RWPE2 (cell line): ENCODE measurements around the gene APBA3.
A peak's percentile ranks its signal among the peaks of the same experiment; 100 is the strongest.
"Not testable (repeated sequence)": the region's sequence is repeated elsewhere in the genome, so short reads cannot be mapped to it uniquely, and the experiment has no call there.

ENCODE experiments used
- ATAC-seq: fragments of 200-7000 bp; cut with Tn5 transposase; 3 replicates; pipeline ENCODE4 v1.9.1; 2021; ENCODE audit warnings: low read depth
- DNase-seq: peaks from one replicate; pipeline ENCODE4 v3.0.0-alpha.2; 2020; ENCODE audit warnings: low spot score
- H3K27ac ChIP-seq: fragments of 450-650 bp; 2 replicates; pipeline ENCODE4 v1.5.1; 2017; ENCODE audit warnings: mild to moderate bottlenecking; ENCODE audit not compliant: poor library complexity, severe bottlenecking
- H3K27me3 ChIP-seq: fragments of 250-450 bp; sonication (Bioruptor Pico); 2 replicates; pipeline ENCODE4 v1.5.1; 2021; ENCODE audit warnings: mild to moderate bottlenecking, moderate library complexity; ENCODE audit not compliant: insufficient read depth, poor library complexity, severe bottlenecking
- H3K36me3 ChIP-seq: fragments of 250-450 bp; sonication (Bioruptor Pico); 2 replicates; pipeline ENCODE4 v1.5.1; 2020; ENCODE audit warnings: low read depth, mild to moderate bottlenecking, moderate library complexity
- H3K4me1 ChIP-seq: fragments of 250-450 bp; sonication (Bioruptor Pico); 2 replicates; pipeline ENCODE4 v1.5.1; 2021; ENCODE audit warnings: mild to moderate bottlenecking, moderate library complexity; ENCODE audit not compliant: insufficient read depth, poor library complexity, severe bottlenecking
- H3K4me3 ChIP-seq: fragments of 250-450 bp; sonication (Bioruptor Pico); 2 replicates; pipeline ENCODE4 v1.5.1; 2021; ENCODE audit warnings: mild to moderate bottlenecking, moderate library complexity; ENCODE audit not compliant: severe bottlenecking
- H3K9me3 ChIP-seq: fragments of 250-450 bp; sonication (Bioruptor Pico); 2 replicates; pipeline ENCODE4 v1.5.1; 2021; ENCODE audit warnings: mild to moderate bottlenecking, moderate library complexity; ENCODE audit not compliant: severe bottlenecking
- CTCF ChIP-seq: fragments of 450-650 bp; IDR thresholded peaks from one replicate; pipeline ENCODE4 v1.5.1; 2017; ENCODE audit warnings: mild to moderate bottlenecking, moderate library complexity; ENCODE audit not compliant: poor library complexity, severe bottlenecking

The APBA3 gene

GRCh38 chr19:3767050-3767449 lies 5.6 kb upstream of the APBA3 start:
- ATAC-seq (no peak), DNase-seq (no peak)
- H3K4me1 ChIP-seq: no peaks in the 10 kb centered on the region
- no peak overlapping the region for H3K4me3 ChIP-seq
- no peak for TF ChIP-seq CTCF
- H3K27ac ChIP-seq: no peak overlapping the region
- H3K36me3 ChIP-seq: peaks cover 8% of the 10 kb centered on the region; the same call in 1 of the 2 replicates
- H3K27me3 ChIP-seq: no peaks in the 10 kb centered on the region
- H3K9me3 ChIP-seq: no peaks in the 10 kb centered on the region

- Histone ChIP-seq H3K9me3 (no peaks in the 10 kb centered on the region), H3K27me3 (no peaks in the 10 kb centered on the region), H3K4me3 (no peak overlapping the region), H3K4me1 (no peaks in the 10 kb centered on the region), H3K27ac (no peak overlapping the region), H3K36me3 (peaks cover 8% of the 10 kb centered on the region; the same call in 1 of the 2 replicates)
- no peak for ATAC-seq
- TF ChIP-seq CTCF: no peak
- no peak for DNase-seq
These were observed 5.0 kb upstream of the APBA3 start for GRCh38 chr19:3766520-3766919.

- not testable (repeated sequence) for ATAC-seq, H3K27me3 ChIP-seq, H3K27ac ChIP-seq, H3K36me3 ChIP-seq, H3K4me3 ChIP-seq, DNase-seq, H3K9me3 ChIP-seq, H3K4me1 ChIP-seq
These were observed 4.3 kb upstream of the APBA3 start for GRCh38 chr19:3765757-3766156.

GRCh38 chr19:3765121-3765520 lies 3.6 kb upstream of the APBA3 start:
- H3K27me3 ChIP-seq: no peaks in the 10 kb centered on the region
- no peak overlapping the region for H3K27ac ChIP-seq
- peaks cover 8% of the 10 kb centered on the region; the same call in 1 of the 2 replicates for H3K36me3 ChIP-seq

GRCh38 chr19:3762501-3763459 lies 1.3 kb upstream of the APBA3 start, which contains the start of gene MRPL54:
Gene MRPL54, plus strand, starts transcription at chr19:3762682. Its CDS starts 19 bp downstream, at chr19:3762701.
- Histone ChIP-seq H3K4me1 (no peaks in the 10 kb centered on the region), H3K36me3 (peaks cover 18% of the 10 kb centered on the region), H3K9me3 (no peaks in the 10 kb centered on the region), H3K4me3 (peak within 1 kb of the TSS; percentile 88), H3K27me3 (no peaks in the 10 kb centered on the region), H3K27ac (peak within 1 kb of the TSS; percentile 76)
- TF ChIP-seq CTCF: no peak
- ATAC-seq (peak; percentile 91), DNase-seq (peak; percentile 96)

More at GRCh38 chr19:3765121-3765520, 3.6 kb upstream of the APBA3 start:
- Histone ChIP-seq H3K4me3 (no peak overlapping the region), H3K4me1 (no peaks in the 10 kb centered on the region), H3K9me3 (no peaks in the 10 kb centered on the region)
- ATAC-seq (no peak), DNase-seq (no peak)
- no peak for TF ChIP-seq CTCF
